NT2/D1 (cell line): ENCODE results near the gene OR10D3.

Source experiments
- YY1 ChIP-seq: IDR thresholded peaks from 2 replicates; pipeline ENCODE4 v1.6.1; 2011; ENCODE audit not compliant: insufficient read length, insufficient read depth
- ZNF274 ChIP-seq: IDR thresholded peaks from 2 replicates; pipeline ENCODE4 v1.6.1; 2011; ENCODE audit warnings: mild to moderate bottlenecking, low read depth, low read length

DNA sequence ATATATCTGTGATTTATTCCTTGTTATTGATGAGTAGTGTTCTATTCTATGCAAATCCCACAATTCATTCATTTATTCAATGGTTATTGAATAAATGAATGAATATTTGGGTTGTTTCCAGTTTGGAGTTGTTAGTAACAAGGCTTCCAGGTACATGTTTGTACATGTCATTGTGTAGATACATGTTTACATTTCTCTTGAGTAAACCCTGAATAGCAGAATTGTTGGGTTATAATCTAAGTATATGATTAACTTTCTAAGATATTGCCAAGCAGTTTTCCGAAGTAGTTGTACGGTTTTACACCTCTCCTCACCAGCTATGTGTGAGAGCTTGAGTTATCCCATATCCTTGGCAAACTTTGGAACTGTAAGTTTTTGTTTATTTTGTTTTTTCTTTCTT is 39.3 kb downstream of the OR10D3 start:
- TF ChIP-seq YY1 (no peak), ZNF274 (no peak)
